Epidermal melanocyte (primary cell): Measurements from ENCODE around the gene SAT1.
A peak's percentile ranks its signal among the peaks of the same experiment; 100 is the strongest.
"Not testable (repeated sequence)": the region's sequence is repeated elsewhere in the genome, so short reads cannot be mapped to it uniquely, and the experiment has no call there.

ENCODE experiments used
- DNase-seq: peaks from one replicate; pipeline ENCODE4 v3.0.0; 2011; ENCODE audit warnings: low spot score; ENCODE audit not compliant: insufficient read length

SAT1 gene

GRCh38 chrX:23782863-23783588 is at the start of gene SAT1:
Gene SAT1 (plus strand): TSS chrX:23783173. CDS start chrX:23783352, 179 bp downstream.
- peak; percentile 41 for DNase-seq

GRCh38 chrX:23736030-23736429 is 46.9 kb upstream of the SAT1 start:
- no peak for DNase-seq

- DNase-seq = no peak
Observed at GRCh38 chrX:23737413-23737812, 45.6 kb upstream of the SAT1 start.

DNA sequence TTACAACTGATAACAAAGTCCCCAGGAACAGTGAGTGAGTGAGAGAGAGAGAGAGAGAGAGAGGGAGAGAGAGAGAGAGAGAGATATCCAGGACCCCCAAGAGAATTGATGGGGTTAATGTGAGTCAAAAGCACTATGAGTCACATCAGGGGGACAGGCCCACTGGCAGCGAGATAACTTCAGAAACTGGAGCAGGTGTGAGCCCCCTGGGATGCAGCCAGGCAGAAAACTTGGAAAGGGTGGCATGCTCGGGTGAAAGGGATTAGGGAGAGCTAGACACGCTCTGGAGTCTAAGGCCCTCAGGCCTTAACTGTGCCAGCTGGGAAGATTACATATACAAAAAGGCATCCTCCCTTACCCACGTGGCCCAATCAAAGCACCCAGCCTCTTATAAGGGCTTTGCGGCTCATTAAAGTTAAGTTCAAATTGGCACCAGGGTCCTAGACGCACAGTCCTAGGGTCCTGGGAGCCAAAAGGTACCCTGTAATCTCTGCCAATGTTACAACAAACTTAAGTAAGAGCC is 40.7 kb upstream of the SAT1 start:
- DNase-seq = peak; percentile 62

DNA sequence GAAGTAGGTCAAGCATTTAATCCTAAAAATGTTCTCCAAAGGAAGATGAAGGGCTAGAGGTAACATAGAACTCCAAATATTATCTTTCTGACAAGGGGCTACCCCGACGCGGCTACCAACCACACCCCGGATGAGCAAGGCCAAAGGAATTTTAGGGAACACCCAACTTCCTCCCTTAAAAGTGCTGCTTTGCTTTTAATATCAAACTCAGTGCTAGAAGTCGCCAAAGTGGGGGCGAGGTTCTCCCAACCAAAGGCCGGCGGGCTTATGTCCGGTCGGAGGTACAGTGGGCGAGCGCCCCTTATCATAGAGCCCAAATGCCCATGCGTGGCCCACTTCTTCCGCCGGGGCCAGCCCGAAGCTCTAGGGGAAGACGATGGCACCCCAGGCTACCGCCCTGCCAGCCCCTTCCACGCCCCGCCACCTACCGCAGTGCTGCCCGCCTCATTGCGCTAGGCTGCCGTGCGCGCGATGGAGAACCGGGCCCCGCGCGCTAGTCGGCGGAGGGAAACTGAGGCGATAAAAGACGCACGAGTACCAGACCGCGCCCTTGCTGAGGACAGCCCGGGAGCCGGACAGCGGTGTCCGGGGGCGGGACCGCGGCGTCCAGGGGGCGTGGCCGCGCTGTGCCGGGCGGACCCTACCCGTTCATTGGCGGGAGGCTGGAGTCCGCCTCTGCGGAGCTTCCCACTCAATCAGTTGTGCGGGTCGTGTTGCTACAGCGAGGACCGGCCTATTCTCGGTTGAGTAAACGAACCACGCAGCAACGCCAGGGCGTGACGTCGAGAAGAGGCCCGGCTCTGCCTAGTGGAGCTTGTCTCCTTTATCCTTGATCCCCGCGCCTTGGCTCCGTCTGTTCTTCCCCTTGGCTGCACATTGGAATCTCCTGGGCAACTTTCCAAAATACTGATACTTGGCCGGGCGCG is 40.0 kb upstream of the SAT1 start, which contains the start of gene ACOT9:
Gene ACOT9 (minus strand): TSS at position 580 of the 926 bp plus-strand sequence. CDS start 132 bp downstream, at position 448.
- peak; percentile 60 for DNase-seq

DNA sequence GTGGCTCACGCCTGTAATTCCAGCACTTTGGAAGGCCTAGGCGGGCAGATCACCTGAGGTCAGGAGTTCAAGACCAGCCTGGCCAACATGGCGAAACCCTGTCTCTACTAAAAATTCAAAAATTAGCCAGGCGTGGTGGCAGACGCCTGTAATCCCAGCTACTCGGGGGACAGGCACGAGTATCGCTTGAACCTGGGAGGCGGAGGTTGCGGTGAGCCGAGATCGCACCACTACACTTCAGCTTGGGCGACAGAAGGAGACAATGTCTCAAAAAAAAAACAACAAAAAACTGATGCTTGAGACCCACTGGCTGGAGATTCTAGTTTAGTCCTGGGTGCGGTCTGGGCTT is 39.4 kb upstream of the SAT1 start:
- DNase-seq = not testable (repeated sequence)

GRCh38 chrX:23745786-23746185 is 37.2 kb upstream of the SAT1 start:
- DNase-seq = no peak

DNA sequence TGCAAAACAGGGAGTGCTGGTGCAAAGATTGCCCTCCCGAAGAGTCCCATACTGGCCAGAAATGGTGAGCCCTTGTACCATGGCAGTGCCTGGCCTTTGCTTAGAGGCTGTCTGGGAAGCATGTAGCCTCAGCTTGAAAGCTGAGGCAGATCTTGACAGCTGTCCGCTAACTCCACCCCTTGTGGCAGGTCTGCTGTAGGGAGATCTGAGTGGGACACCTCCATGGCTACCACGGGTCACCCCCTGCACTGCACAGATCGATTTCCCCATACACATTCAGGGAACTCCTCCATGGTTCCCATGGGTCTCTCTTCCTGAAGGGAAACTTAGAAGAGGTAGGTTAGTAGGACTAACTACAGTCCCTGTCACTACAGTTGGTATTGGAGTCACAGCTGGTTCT is 33.8 kb upstream of the SAT1 start:
- DNase-seq = no peak

GRCh38 chrX:23749576-23749975 is 33.4 kb upstream of the SAT1 start:
- DNase-seq = no peak

DNA sequence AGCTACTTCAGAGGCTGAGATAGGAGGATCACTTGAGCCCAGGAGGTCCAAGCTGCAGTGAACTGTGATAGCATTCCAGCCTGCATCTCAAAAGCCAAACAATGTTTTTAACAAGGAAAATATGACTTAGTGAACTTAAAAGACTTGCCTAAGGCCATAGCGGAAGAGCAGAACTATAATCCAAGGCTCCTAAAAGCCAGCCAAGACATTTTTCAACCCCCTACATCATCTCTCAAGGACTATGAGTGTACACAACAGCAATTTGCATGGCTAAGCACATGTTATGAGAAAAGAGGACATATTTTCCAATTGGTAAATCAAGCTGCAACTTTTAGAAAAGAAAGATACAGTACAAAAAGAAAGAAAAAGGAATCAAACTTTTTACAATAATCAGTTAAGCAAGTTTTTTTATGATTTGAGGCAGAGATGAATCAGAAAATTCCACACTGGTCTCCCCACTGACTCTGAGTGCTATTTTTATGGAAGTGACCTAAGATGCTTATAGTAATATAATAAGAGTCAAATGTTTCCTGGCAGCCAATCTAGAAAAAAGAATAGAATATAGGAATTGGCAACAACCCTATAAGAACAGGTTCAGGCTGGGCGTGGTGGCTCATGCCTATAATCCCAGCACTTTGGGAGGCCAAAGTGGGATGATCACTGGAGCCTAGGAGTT is 30.1 kb upstream of the SAT1 start:
- no peak for DNase-seq

- no peak for DNase-seq
Observed at GRCh38 chrX:23754664-23755063, 28.3 kb upstream of the SAT1 start.

- DNase-seq = no peak
Observed at GRCh38 chrX:23756165-23756564, 26.8 kb upstream of the SAT1 start.

DNA sequence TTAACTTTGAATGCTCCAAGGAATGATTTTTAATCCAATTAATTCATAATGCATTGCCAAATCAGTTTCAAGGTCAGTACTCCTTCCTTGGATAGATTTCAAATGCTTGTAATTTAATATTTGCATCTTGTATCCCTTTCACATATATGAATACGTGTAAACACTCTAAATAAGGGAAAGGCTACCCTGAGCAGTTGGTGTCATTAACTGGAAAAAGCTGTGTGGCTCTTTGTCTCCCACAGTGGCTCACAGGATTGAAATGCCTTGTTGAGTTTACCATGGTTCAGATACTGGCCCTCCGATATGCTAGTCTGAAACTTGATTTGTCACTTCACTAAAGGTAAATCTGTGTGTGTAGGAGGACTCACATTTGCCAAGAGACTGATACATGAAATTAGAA is 23.2 kb upstream of the SAT1 start:
- no peak for DNase-seq

DNA sequence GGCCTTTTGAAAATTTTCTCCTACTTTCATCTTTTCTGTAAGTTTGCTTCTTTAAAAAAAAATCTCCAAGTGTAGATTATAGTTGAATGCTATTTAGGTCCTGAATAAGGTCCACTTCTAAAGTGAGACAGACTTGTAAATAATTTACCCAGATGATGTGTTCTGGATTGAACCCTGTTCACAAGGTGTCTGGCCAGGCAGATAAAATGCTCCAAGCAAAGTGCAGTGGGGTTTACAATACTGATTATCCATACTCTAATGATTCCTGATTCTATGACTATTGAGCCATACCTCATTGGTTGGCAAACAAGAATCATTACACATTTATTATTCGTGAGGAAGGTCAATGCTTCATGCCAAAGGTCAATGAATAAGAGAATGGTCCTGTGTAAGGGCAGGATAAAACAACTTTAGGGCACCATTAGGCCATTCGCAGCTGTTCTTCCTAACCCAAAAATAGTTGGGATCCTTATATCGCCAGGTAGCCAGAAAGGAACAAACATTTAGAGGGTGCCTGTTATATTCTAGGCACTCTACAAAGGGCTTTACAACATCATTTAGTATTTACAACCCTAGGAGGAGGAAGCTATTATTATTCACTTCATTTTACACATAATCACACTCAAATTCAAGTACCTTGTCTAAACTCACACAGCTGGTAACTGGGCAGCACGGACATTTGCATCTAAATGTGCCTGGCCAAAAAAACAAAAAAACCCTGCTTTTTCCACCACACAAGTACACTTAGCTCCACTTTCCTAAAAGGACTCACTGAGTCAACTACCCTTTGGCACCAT is 18.6 kb upstream of the SAT1 start:
- DNase-seq = no peak

GRCh38 chrX:23765449-23765848 is 17.5 kb upstream of the SAT1 start:
- DNase-seq = no peak

DNA sequence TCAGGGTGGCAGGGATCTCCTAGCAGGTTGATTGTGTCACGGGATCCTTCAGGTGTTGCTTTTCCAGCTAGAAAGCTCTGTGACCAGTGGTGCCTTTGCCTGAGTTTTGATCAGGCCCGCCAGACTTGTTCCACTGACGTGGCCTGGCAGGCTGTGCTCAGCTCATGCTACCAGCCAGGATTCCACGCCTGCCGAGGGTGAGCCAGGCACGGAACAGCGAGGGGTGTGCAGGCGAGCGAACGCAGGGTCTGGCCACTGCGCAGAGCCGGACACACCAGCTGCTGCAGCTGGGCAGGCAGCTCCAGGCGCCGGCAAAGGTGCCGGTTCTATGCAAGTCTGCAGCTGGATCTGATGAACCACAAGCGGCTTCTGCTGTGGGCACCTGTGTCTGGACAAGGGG is 17.1 kb upstream of the SAT1 start:
- DNase-seq = no peak

DNA sequence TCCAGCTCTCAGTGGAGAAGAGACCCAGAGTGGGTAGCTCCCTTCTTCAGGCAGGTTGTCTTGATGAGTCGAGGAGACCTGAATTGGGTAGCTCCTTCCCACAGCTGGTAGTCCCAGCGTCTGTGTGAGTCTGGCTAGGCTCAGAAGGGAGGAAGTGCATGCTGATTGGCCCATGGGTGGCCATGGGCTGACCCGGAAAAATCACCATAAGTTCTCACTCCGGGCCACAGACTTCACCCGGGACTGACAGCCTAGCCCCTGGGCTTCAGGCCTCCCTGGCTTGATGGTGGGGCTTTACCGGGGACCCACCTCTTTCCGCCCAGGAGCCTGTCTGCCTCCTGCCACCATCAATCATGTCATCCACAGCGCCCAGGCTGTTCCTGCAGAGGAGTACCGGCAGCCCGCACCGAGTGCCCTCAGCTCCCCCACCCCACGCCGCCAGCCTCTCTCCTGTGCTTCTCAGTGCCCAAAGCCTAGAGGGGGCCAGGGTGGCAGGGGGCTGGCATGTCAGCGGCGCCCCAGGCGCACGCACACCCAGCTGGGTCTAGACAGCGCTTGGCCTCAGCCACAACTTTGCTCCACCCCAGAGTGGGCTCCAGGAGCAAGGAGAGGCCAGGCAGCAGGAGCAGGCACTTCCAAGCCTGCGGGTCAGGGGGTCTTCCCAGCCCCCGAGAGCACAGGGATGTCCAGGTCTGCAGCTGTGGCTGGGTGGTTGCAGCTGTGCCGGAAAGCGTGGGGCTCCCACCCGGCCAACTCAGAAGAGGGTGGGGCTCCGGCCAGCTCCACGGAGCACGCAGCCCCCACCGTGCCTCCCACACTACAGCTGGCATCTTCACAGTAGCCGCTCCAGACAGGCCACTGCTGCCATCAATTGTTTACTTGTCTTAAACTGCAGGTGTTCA is 16.1 kb upstream of the SAT1 start:
- DNase-seq = no peak

DNA sequence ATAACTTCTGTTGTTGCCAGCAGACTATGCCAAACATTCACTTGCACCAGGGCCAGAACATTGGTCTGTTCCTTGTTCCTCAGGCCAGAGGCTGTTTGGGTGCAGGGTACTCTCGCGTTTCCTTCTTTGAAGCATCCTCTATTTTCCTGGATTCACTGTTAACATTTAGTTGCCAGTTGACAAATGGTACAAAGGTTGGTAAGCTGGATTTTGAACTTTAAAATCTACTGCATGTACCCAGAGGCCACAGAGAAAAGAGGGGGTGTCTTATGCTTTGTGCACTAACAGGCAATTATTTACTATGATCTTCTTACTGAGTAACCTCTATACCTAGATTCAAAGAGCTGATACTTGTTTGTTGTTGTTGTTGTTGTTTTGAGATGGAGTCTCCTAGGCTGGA is 12.8 kb upstream of the SAT1 start:
- DNase-seq = no peak

GRCh38 chrX:23771086-23771485 is 11.9 kb upstream of the SAT1 start:
- not testable (repeated sequence) for DNase-seq
